ENCODE data around the gene CADPS2. TPM values are rescaled to one million over a fixed set of nuclear protein-coding genes. Genes with fewer than 3 reads are reported as not detected.

Gene CADPS2
- total RNA-seq, 1 donor from 2014 or later, result 27.8 TPM

DNA sequence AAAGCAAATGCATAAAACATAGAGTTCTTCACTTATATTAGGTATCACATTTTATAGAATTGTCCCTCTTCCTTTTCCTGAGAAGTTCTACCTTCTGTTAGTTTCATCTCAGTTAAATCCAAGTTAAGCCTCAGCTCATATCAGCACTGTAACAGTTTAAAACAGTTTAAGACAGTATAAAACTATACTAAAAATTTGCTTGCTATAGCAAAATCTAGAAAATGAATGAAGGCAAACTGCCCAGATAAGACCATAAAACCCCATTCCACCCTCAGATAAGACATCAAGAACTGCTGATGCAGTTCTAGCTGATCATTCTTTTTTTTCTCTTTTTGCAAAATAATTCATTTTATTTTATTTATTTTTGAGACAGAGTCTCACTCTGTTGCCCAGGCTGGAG lies 364.5 kb downstream of the CADPS2 start:
- H3K4me1 Mint-ChIP-seq (ENCODE audit: unreplicated experiment), result no peaks in the 10 kb centered on the region

DNA sequence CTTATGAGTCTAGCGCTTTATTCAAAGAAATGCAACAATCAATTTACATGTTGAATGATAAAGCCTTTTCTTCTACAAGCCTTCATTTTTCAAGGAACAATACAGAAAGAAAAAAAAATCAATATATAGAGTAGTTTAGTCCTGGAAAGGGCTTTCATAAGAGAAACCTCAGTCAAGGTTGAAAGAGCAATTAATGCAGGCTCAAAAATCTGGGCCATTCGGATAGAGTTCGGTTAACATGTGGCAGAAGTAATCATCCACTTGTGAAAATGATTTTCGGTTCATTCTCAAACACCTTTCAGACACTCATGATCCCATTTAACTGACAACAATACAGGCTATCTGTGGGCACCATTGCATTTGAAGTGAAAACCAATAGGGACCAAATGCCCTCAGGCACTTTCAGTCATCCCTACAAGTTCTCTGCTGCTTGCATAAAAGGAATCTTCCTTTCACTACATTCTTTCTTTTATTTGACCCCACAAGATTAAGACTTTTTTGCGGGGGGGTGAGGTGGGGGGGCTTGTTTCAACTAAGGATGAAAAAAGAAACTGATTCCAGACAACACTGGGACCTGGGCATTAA lies 365.2 kb downstream of the CADPS2 start:
- DNase-seq (ENCODE audit: low spot score), result no peak
- Mint-ChIP-seq H3K4me3 (ENCODE audit: unreplicated experiment) (no peak overlapping the region), H3K27me3 (ENCODE audit: unreplicated experiment) (no peaks in the 10 kb centered on the region), H3K27ac (ENCODE audit: unreplicated experiment) (no peak overlapping the region), H3K4me1 (ENCODE audit: unreplicated experiment) (no peaks in the 10 kb centered on the region), H3K36me3 (ENCODE audit: low read depth, unreplicated experiment) (no peaks in the 10 kb centered on the region), H3K9me3 (ENCODE audit: unreplicated experiment) (no peaks in the 10 kb centered on the region)
- TF ChIP-seq, protein P1, sequence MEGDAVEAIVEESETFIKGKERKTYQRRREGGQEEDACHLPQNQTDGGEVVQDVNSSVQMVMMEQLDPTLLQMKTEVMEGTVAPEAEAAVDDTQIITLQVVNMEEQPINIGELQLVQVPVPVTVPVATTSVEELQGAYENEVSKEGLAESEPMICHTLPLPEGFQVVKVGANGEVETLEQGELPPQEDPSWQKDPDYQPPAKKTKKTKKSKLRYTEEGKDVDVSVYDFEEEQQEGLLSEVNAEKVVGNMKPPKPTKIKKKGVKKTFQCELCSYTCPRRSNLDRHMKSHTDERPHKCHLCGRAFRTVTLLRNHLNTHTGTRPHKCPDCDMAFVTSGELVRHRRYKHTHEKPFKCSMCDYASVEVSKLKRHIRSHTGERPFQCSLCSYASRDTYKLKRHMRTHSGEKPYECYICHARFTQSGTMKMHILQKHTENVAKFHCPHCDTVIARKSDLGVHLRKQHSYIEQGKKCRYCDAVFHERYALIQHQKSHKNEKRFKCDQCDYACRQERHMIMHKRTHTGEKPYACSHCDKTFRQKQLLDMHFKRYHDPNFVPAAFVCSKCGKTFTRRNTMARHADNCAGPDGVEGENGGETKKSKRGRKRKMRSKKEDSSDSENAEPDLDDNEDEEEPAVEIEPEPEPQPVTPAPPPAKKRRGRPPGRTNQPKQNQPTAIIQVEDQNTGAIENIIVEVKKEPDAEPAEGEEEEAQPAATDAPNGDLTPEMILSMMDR (IDR thresholded peaks at IDR 0.05; ENCODE audit: unreplicated experiment), result no peak

More for the DNA sequence above, 364.5 kb downstream of the CADPS2 start:
- peaks cover 2% of the 10 kb centered on the region for H3K27me3 Mint-ChIP-seq (ENCODE audit: unreplicated experiment)
- H3K27ac Mint-ChIP-seq (ENCODE audit: unreplicated experiment), result no peak overlapping the region
- H3K36me3 Mint-ChIP-seq (ENCODE audit: low read depth, unreplicated experiment), result peaks cover 4% of the 10 kb centered on the region
- H3K4me3 Mint-ChIP-seq (ENCODE audit: unreplicated experiment), result no peak overlapping the region
- TF ChIP-seq, protein P1 (IDR thresholded peaks at IDR 0.05; ENCODE audit: unreplicated experiment), result no peak
- H3K9me3 Mint-ChIP-seq (ENCODE audit: unreplicated experiment), result no peaks in the 10 kb centered on the region
- DNase-seq (ENCODE audit: low spot score), result no peak

DNA sequence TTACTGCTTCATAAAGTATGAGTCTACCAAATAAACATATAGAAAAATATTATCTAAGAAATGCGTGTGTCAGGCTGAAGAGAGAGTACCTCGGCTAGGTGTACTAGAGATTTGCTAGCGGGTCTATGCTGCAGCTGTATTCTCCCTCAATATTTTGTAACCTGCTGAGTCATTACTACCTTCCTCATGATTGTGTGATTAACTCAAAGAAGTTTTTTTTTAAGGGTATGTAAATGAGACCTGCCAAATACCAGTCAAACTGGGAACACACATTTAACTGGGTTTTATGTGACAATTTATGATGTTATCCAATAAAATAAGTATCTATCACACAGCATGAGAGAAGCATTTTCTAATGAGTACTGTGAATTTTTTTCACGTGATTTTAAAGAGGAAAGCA lies 367.8 kb downstream of the CADPS2 start:
- no peak overlapping the region for H3K27ac Mint-ChIP-seq (ENCODE audit: unreplicated experiment)
- DNase-seq (ENCODE audit: low spot score), result no peak
- no peaks in the 10 kb centered on the region for H3K36me3 Mint-ChIP-seq (ENCODE audit: low read depth, unreplicated experiment)
- H3K27me3 Mint-ChIP-seq (ENCODE audit: unreplicated experiment), result no peaks in the 10 kb centered on the region
- H3K9me3 Mint-ChIP-seq (ENCODE audit: unreplicated experiment), result no peaks in the 10 kb centered on the region
- H3K4me3 Mint-ChIP-seq (ENCODE audit: unreplicated experiment), result no peak overlapping the region
- TF ChIP-seq, protein P1 (IDR thresholded peaks at IDR 0.05; ENCODE audit: unreplicated experiment), result no peak
- no peaks in the 10 kb centered on the region for H3K4me1 Mint-ChIP-seq (ENCODE audit: unreplicated experiment)

DNA sequence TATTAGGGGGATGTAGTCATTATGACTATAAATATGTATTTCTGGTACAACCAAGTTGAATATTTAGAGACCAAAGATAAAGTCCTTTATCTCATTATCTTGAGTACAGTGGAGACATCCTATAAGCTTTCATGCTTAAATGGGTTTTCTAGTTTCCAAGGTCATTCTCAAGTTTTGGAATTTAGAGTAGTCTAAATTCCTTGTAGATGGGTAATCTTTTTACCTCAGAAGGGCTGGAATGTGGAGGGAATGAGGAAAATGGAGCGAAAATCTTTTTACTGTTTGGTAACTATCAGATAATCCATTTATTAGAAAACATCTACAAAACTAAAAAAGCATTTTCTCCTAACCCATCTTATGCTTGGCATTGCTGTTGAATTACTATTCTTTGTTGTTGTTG lies 368.7 kb downstream of the CADPS2 start:
- Mint-ChIP-seq H3K27ac (ENCODE audit: unreplicated experiment) (no peak overlapping the region), H3K4me3 (ENCODE audit: unreplicated experiment) (no peak overlapping the region), H3K9me3 (ENCODE audit: unreplicated experiment) (no peaks in the 10 kb centered on the region), H3K36me3 (ENCODE audit: low read depth, unreplicated experiment) (no peaks in the 10 kb centered on the region), H3K4me1 (ENCODE audit: unreplicated experiment) (no peaks in the 10 kb centered on the region), H3K27me3 (ENCODE audit: unreplicated experiment) (no peaks in the 10 kb centered on the region)
- no peak for DNase-seq (ENCODE audit: low spot score)
- TF ChIP-seq, protein P1 (IDR thresholded peaks at IDR 0.05; ENCODE audit: unreplicated experiment), result no peak

DNA sequence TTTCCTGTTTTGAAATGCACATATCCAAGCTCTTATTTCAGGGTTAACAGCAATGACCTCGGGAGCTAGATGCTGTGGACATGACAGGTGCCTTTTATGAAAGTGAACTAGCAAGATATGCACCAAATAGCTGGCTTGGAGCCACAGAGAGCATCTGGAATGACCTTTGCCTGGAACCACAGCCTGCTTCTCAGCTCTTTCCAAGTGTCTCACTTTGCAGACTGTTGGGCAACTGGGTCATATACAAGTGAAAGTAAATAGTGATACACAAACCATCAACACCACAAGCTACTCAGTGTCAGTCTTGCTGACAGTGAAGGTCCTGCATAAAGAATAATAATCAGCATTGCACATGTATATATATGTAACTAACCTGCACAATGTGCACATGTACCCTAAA lies 370.9 kb downstream of the CADPS2 start:
- no peak overlapping the region for H3K4me3 Mint-ChIP-seq (ENCODE audit: unreplicated experiment)
- H3K27ac Mint-ChIP-seq (ENCODE audit: unreplicated experiment), result no peak overlapping the region
- TF ChIP-seq, protein P1 (IDR thresholded peaks at IDR 0.05; ENCODE audit: unreplicated experiment), result no peak
- H3K36me3 Mint-ChIP-seq (ENCODE audit: low read depth, unreplicated experiment), result no peaks in the 10 kb centered on the region
- H3K9me3 Mint-ChIP-seq (ENCODE audit: unreplicated experiment), result no peaks in the 10 kb centered on the region
- H3K27me3 Mint-ChIP-seq (ENCODE audit: unreplicated experiment), result no peaks in the 10 kb centered on the region
- H3K4me1 Mint-ChIP-seq (ENCODE audit: unreplicated experiment), result no peaks in the 10 kb centered on the region
- no peak for DNase-seq (ENCODE audit: low spot score)
